Spleen (tissue), 7 donors: ENCODE data around the gene PTCD2.

Source experiments
- CTCF ChIP-seq, 11 experiments: fragments of 200-600 bp in 7 of 11; fragments of 450-650 bp in 4 of 11; sonication (generic) in 4 of 11; IDR thresholded peaks in 8 of 11; conservative IDR thresholded peaks in 3 of 11; 1 replicate in 7 of 11; 2 replicates in 4 of 11; pipeline versions ENCODE4 v1.4.0 to v1.8.0; 2016 to 2021; ENCODE audit warnings: antibody characterized with exemption in 11 of 11, inconsistent platforms in 4 of 11, mild to moderate bottlenecking in 1 of 11
- POLR2A ChIP-seq, 3 donors: fragments of 450-650 bp; IDR thresholded peaks; one replicate each; pipeline ENCODE4 v1.5.1; 2017; ENCODE audit warnings: antibody characterized with exemption in 3 of 3, mild to moderate bottlenecking in 1 of 3
- POLR2AphosphoS5 ChIP-seq, 3 donors: sonication (generic); formaldehyde crosslinking; IDR thresholded peaks; one replicate each; pipeline ENCODE4 v1.5.1; 2017; ENCODE audit warnings: antibody characterized with exemption in 3 of 3
- donor health status: DM: no; HTN: no; CAD: no; lungs with moderate emphysema.
- donor health status: DM: no; HTN: no; CAD: no.
- donor health status: DM: no; HTN: no; CAD: no.

GRCh38 chr5:72386639-72387038 lies 66.5 kb downstream of the PTCD2 start:
- no peak for TF ChIP-seq CTCF (IDR thresholded peaks at IDR 0.05 in 8 of 11, conservative IDR thresholded peaks at IDR 0.05 in 3 of 11)
- TF ChIP-seq POLR2A (IDR thresholded peaks at IDR 0.05), result no peak
- TF ChIP-seq POLR2AphosphoS5 (IDR thresholded peaks at IDR 0.05), result no peak
